Embryonic facial prominence (tissue), 1 donor: ENCODE results near the gene HOXD4.

Experiments used
- DNase-seq: peaks from one replicate; pipeline ENCODE4 v3.0.0-alpha.2; 2016; ENCODE audit errors: extremely low spot score

The HOXD4 gene

GRCh38 chr2:176156807-176157498, 5.6 kb downstream of the HOXD4 start, which contains the start of gene HOXD3:
TSS of gene HOXD3 (plus strand) at chr2:176157307. CDS start at chr2:176169115, 11,808 bp downstream.
- no peak for DNase-seq

GRCh38 chr2:176157499-176158185, 6.3 kb downstream of the HOXD4 start:
- DNase-seq, result no peak

GRCh38 chr2:176158186-176158591, 6.8 kb downstream of the HOXD4 start:
- no peak for DNase-seq

- no peak for DNase-seq
These were observed 7.7 kb downstream of the HOXD4 start for GRCh38 chr2:176158855-176159662.

GRCh38 chr2:176159663-176160250, 8.4 kb downstream of the HOXD4 start:
- no peak for DNase-seq

GRCh38 chr2:176160251-176160985, 9.1 kb downstream of the HOXD4 start:
- DNase-seq, result no peak

GRCh38 chr2:176160986-176161824, 9.9 kb downstream of the HOXD4 start:
- DNase-seq, result no peak

GRCh38 chr2:176161825-176162626, 10.7 kb downstream of the HOXD4 start:
- DNase-seq, result no peak

- no peak for DNase-seq
These were observed 11.7 kb downstream of the HOXD4 start for GRCh38 chr2:176162911-176163671.

- DNase-seq, result no peak
These were observed 12.3 kb downstream of the HOXD4 start for GRCh38 chr2:176163672-176164056.

GRCh38 chr2:176164201-176164600, 12.9 kb downstream of the HOXD4 start:
- no peak for DNase-seq

- no peak for DNase-seq
These were observed 13.4 kb downstream of the HOXD4 start for GRCh38 chr2:176164611-176165369.

- DNase-seq, result no peak
These were observed 14.2 kb downstream of the HOXD4 start for GRCh38 chr2:176165370-176166050.

- no peak for DNase-seq
These were observed 14.9 kb downstream of the HOXD4 start for GRCh38 chr2:176166272-176166671.

GRCh38 chr2:176167398-176167797, 16.0 kb downstream of the HOXD4 start:
- DNase-seq, result no peak

- no peak for DNase-seq
These were observed 17.8 kb downstream of the HOXD4 start for GRCh38 chr2:176169181-176169580.

- DNase-seq, result no peak
These were observed 18.4 kb downstream of the HOXD4 start for GRCh38 chr2:176169711-176170110.
